ENCODE results near the gene NUAK2.
"Not testable (repeated sequence)": the region's sequence is repeated elsewhere in the genome, so short reads cannot be mapped to it uniquely, and the experiment has no call there.

DNA sequence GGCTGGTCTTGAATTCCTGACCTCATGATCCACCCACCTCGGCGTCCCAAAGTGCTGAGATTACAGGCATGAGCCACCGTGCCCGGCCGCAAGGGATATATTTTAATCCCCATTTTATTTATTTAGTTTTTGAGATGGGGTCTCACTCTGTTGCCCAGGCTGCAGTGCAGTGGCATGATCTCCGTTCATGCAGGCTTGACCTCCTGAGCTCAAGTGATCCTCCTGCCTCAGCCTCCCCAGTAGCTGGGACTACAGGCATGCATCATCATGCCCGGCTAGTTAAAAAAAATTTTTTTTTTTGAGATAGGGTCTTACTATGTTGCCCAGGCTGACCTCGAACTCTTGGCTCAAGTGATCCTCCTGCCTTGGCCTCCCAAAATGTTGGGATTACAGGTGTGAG, 43.5 kb upstream of the NUAK2 start:
- TF ChIP-seq POLR2A (IDR thresholded peaks at IDR 0.05), result not testable (repeated sequence)
- TF ChIP-seq, protein P1, sequence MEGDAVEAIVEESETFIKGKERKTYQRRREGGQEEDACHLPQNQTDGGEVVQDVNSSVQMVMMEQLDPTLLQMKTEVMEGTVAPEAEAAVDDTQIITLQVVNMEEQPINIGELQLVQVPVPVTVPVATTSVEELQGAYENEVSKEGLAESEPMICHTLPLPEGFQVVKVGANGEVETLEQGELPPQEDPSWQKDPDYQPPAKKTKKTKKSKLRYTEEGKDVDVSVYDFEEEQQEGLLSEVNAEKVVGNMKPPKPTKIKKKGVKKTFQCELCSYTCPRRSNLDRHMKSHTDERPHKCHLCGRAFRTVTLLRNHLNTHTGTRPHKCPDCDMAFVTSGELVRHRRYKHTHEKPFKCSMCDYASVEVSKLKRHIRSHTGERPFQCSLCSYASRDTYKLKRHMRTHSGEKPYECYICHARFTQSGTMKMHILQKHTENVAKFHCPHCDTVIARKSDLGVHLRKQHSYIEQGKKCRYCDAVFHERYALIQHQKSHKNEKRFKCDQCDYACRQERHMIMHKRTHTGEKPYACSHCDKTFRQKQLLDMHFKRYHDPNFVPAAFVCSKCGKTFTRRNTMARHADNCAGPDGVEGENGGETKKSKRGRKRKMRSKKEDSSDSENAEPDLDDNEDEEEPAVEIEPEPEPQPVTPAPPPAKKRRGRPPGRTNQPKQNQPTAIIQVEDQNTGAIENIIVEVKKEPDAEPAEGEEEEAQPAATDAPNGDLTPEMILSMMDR (IDR thresholded peaks at IDR 0.05), result not testable (repeated sequence)
